Measurements from ENCODE around the gene RHOC. TPM values are rescaled to one million over a fixed set of nuclear protein-coding genes. Genes with fewer than 3 reads are reported as not detected.

Gene RHOC
- total and polyA plus RNA-seq, 2 experiments from 2014 or later, result 257 to 358 TPM

DNA sequence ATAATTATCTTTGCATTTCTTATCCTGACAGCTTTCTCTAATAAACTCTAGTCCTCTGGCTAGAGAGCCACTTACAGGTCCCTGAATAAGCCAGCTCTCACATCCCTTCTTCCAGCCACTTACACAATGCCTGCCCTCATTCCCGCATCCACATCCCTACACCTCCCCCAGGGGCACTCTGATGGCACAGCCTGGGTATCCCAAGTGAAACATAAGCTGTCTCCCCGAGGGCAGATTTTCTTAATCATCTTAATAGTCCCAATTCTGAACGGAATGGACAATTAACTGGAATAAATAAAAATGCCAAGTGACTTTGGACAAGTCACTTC is 4.9 kb downstream of the RHOC start:
- peaks cover 51% of the 10 kb centered on the region for H3K4me1 ChIP-seq (ENCODE audit: low read depth)
- TF ChIP-seq, protein P1, sequence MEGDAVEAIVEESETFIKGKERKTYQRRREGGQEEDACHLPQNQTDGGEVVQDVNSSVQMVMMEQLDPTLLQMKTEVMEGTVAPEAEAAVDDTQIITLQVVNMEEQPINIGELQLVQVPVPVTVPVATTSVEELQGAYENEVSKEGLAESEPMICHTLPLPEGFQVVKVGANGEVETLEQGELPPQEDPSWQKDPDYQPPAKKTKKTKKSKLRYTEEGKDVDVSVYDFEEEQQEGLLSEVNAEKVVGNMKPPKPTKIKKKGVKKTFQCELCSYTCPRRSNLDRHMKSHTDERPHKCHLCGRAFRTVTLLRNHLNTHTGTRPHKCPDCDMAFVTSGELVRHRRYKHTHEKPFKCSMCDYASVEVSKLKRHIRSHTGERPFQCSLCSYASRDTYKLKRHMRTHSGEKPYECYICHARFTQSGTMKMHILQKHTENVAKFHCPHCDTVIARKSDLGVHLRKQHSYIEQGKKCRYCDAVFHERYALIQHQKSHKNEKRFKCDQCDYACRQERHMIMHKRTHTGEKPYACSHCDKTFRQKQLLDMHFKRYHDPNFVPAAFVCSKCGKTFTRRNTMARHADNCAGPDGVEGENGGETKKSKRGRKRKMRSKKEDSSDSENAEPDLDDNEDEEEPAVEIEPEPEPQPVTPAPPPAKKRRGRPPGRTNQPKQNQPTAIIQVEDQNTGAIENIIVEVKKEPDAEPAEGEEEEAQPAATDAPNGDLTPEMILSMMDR (IDR thresholded peaks at IDR 0.05; ENCODE audit: low read depth, low read length), result no peak

DNA sequence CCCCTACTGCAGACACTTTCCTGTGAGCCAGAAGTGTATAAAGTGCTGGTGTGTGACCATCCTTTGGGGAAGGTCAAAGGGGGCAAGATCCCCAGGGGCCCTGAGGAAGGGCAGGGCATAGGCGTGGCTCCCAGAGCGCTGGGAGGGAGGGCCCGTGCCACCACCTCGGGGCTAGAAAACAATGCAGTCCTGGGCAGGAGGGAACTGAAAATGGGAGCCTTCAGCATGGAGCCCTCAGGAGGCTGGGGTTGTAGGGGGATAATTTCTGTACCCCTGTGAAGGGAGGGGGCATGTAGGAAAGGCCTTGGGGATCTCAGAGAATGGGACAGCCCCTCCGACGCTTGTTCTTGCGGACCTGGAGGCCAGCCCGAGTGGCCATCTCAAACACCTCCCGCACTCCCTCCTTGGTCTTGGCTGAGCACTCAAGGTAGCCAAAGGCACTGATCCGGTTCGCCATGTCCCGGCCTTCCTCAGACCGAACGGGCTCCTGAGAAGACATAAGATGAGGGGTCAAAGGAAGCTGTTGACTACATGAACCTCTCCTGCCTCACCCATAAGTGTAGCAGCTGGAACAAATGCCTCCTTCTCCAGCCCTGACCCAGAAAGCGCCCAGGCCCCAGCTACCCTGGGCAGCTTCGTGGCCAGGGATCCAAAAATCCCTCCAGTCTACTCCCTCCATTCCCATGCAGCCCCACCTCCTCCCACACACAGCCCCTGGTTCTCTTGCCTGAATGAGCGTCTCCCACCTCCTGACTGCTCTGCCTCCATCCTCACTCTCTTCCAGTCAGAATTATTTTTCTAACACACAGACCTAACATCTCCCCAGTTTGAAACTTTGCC is 5.5 kb downstream of the RHOC start:
- Histone ChIP-seq H3K4me1 (ENCODE audit: low read depth) (peaks cover 51% of the 10 kb centered on the region), H3K27me3 (no peaks in the 10 kb centered on the region), H3K4me3 (no peak overlapping the region), H3K27ac (peak overlapping the region; percentile 91), H3K36me3 (peaks cover 9% of the 10 kb centered on the region), H3K9me3 (ENCODE audit: low read depth) (no peaks in the 10 kb centered on the region)
- TF ChIP-seq, protein P1 (IDR thresholded peaks at IDR 0.05; ENCODE audit: low read depth, low read length), result no peak
- no peak for DNase-seq (ENCODE audit: low read depth in 1 of 2, low spot score in 1 of 2)

More for the DNA sequence above, 4.9 kb downstream of the RHOC start:
- H3K36me3 ChIP-seq, result peaks cover 5% of the 10 kb centered on the region
- no peaks in the 10 kb centered on the region for H3K27me3 ChIP-seq
- no peaks in the 10 kb centered on the region for H3K9me3 ChIP-seq (ENCODE audit: low read depth)
- no peak overlapping the region for H3K4me3 ChIP-seq
- peak overlapping the region; percentile 91 for H3K27ac ChIP-seq
- no peak for DNase-seq (ENCODE audit: low read depth in 1 of 2, low spot score in 1 of 2)

DNA sequence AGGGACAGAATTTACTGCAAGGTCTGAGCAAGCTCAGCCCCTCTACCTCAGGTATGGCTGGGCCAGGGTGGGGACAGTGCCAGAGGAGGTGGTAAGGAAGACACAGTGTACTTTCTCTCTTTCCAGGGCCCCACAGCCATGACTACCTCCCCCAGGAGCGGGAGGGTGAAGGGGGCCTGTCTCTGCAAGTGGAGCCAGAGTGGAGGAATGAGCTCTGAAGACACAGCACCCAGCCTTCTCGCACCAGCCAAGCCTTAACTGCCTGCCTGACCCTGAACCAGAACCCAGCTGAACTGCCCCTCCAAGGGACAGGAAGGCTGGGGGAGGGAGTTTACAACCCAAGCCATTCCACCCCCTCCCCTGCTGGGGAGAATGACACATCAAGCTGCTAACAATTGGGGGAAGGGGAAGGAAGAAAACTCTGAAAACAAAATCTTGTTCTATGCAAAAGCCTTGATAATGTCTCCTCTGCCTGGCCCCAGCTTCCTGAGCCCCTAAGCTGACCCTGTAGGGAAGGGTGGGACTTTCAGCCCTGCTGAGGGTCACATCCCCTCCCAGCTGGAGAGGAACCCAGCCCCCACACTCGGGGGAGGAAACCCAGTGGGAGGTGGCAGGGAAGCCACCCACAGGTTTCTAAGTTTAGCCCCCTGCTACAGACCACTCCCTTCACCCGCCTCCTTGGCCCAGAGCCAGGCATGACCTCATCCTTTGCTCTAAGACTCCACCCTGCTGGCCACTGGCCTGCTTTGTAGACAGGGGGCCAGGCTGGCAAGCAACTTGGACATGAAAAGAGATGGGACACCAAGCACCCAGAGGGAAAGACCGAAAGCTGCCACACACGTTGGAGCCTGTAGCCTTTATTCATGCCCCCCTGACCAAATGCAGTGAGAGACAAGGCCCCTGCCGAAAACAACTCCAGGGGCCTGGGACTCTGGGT is 6.4 kb downstream of the RHOC start:
- DNase-seq (ENCODE audit: low read depth in 1 of 2, low spot score in 1 of 2), result peak; percentile 97
- Histone ChIP-seq H3K4me3 (no peak overlapping the region), H3K4me1 (ENCODE audit: low read depth) (peaks cover 46% of the 10 kb centered on the region), H3K27ac (peak overlapping the region; percentile 91), H3K36me3 (peaks cover 11% of the 10 kb centered on the region), H3K9me3 (ENCODE audit: low read depth) (no peaks in the 10 kb centered on the region), H3K27me3 (no peaks in the 10 kb centered on the region)
- TF ChIP-seq, protein P1 (IDR thresholded peaks at IDR 0.05; ENCODE audit: low read depth, low read length), result no peak

DNA sequence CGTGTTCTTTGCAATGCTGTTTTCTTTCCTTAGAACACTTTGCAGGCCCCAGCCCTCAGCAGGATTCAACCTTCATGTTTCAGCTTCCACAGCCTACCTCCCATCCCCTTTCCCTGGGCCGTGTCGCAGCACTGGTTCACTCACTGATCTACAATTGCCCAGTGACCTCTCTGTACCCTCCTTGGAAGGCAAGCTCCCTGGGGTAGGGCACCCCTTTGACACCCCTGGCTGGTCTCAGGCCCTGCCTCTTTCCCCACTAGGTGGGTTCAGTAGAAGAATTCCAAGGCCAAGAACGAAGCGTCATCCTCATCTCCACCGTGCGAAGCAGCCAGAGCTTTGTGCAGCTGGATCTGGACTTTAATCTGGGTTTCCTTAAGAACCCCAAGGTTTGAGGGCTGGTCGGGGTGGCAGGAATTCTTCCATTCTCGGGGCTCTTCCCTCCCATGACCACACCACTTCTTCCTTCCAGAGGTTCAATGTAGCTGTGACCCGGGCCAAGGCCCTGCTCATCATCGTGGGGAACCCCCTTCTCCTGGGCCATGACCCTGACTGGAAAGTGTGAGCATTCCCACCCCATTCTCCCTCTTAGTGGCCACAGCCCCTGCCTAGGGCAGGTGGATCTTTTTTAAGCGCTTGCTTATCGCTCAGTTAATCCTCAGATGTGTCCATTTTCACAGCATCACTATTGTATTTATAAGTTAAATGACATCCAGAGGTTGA is 7.3 kb downstream of the RHOC start:
- DNase-seq (ENCODE audit: low read depth in 1 of 2, low spot score in 1 of 2), result no peak
- Histone ChIP-seq H3K9me3 (ENCODE audit: low read depth) (no peaks in the 10 kb centered on the region), H3K4me3 (no peak overlapping the region), H3K27me3 (no peaks in the 10 kb centered on the region), H3K27ac (peak overlapping the region; percentile 91), H3K4me1 (ENCODE audit: low read depth) (peaks cover 39% of the 10 kb centered on the region), H3K36me3 (peaks cover 14% of the 10 kb centered on the region)
- TF ChIP-seq, protein P1 (IDR thresholded peaks at IDR 0.05; ENCODE audit: low read depth, low read length), result no peak

Data from cardiac muscle cell (in vitro differentiated cells and primary cell).